H1 (cell line): Measurements from ENCODE around the gene RFX3. TPM values are rescaled to one million over a fixed set of nuclear protein-coding genes. Genes with fewer than 3 reads are reported as not detected.

ENCODE experiments used
- CTCF ChIA-PET: fragments of 300-600 bp; sonication (Branson Sonifier 250); formaldehyde crosslinking; loops from one replicate; lab custom pipeline; 2021; ENCODE audit not compliant: partially characterized antibody; lab: Charles Lee
- POLR2A ChIA-PET: fragments of 300-600 bp; sonication (Branson Sonifier 250); formaldehyde crosslinking; loops from one replicate; lab custom pipeline; 2021; ENCODE audit warnings: inconsistent platforms; ENCODE audit not compliant: partially characterized antibody; lab: Charles Lee
- DNase-seq, 2 experiments: peaks; one replicate each; pipeline versions ENCODE4 v3.0.0 to v3.0.0-alpha.2; 2010 to 2022; ENCODE audit warnings: low spot score in 2 of 2, low read depth in 1 of 2, mixed read lengths in 1 of 2
- FAIRE-seq: peaks from 2 replicates; lab custom pipeline; 2011; peaks lifted over from hg19 to GRCh38; lab: Jason Lieb, UNC
- H2AFZ ChIP-seq: 2 replicates; pipeline ENCODE4 v1.8.1; 2012; ENCODE audit warnings: low read length, inconsistent platforms
- H2AK5ac ChIP-seq: 2 replicates; pipeline ENCODE4 v1.6.1; 2013; ENCODE audit warnings: low read depth, low read length
- H2BK120ac ChIP-seq: replicated peaks from 2 replicates; pipeline ENCODE3; 2013; ENCODE audit warnings: low read depth, low read length, inconsistent platforms
- H2BK12ac ChIP-seq: 2 replicates; pipeline ENCODE4 v1.6.1; 2013; ENCODE audit warnings: low read depth, low read length
- H2BK15ac ChIP-seq: 2 replicates; pipeline ENCODE4 v1.6.1; 2013; ENCODE audit warnings: low read length
- H2BK20ac ChIP-seq: 2 replicates; pipeline ENCODE4 v1.6.1; 2013; ENCODE audit warnings: low read length
- H2BK5ac ChIP-seq: 2 replicates; pipeline ENCODE4 v1.6.1; 2013; ENCODE audit warnings: low read depth, low read length
- H3K14ac ChIP-seq: 2 replicates; pipeline ENCODE4 v1.6.1; 2013; ENCODE audit warnings: inconsistent platforms; ENCODE audit not compliant: insufficient read length
- H3K18ac ChIP-seq: 2 replicates; pipeline ENCODE4 v1.6.1; 2013; ENCODE audit warnings: low read length; ENCODE audit errors: extremely low read depth
- H3K23ac ChIP-seq: 2 replicates; pipeline ENCODE4 v1.6.1; 2013; ENCODE audit warnings: inconsistent platforms; ENCODE audit not compliant: insufficient read length
- H3K23me2 ChIP-seq: 2 replicates; pipeline ENCODE4 v1.6.1; 2013; ENCODE audit warnings: low read depth, low read length
- H3K27ac ChIP-seq: 2 replicates; pipeline ENCODE4 v1.6.1; 2011; ENCODE audit warnings: low read depth, low read length, inconsistent platforms
- H3K27me3 ChIP-seq, 4 experiments: replicated peaks in 1 of 4; 1 replicate in 1 of 4; 2 replicates in 3 of 4; pipeline versions ENCODE4 v1.6.1 to v1.8.1; 2011 to 2013; ENCODE audit warnings: low read length in 3 of 4, mild to moderate bottlenecking in 3 of 4, inconsistent platforms in 2 of 4, mixed read lengths in 2 of 4, moderate library complexity in 1 of 4; ENCODE audit not compliant: control insufficient read depth in 3 of 4, insufficient read depth in 3 of 4; ENCODE audit errors: extremely low read depth in 1 of 4
- H3K36me3 ChIP-seq, 4 experiments: 2 replicates each; pipeline versions ENCODE4 v1.6.1 to v1.8.1; 2011 to 2013; ENCODE audit warnings: mild to moderate bottlenecking in 4 of 4, low read length in 3 of 4, moderate library complexity in 2 of 4, control low read depth in 1 of 4, inconsistent platforms in 1 of 4; ENCODE audit not compliant: insufficient read depth in 4 of 4, control insufficient read depth in 2 of 4
- H3K4ac ChIP-seq: replicated peaks from 2 replicates; pipeline ENCODE3; 2013; ENCODE audit warnings: low read length, low read depth, mixed read lengths, inconsistent platforms; ENCODE audit not compliant: insufficient read length
- H3K4me1 ChIP-seq, 4 experiments: replicated peaks in 1 of 4; 1 replicate in 1 of 4; 2 replicates in 3 of 4; pipeline versions ENCODE4 v1.6.1 to v1.8.1; 2011 to 2013; ENCODE audit warnings: low read length in 3 of 4, inconsistent platforms in 2 of 4, mixed read lengths in 1 of 4; ENCODE audit not compliant: insufficient read depth in 4 of 4, control insufficient read depth in 3 of 4
- H3K4me2 ChIP-seq, 2 experiments: 2 replicates each; pipeline versions ENCODE4 v1.6.1 to v1.8.1; 2011 to 2013; ENCODE audit warnings: low read depth in 2 of 2, low read length in 2 of 2, control low read depth in 1 of 2, inconsistent platforms in 1 of 2, mild to moderate bottlenecking in 1 of 2; ENCODE audit not compliant: insufficient read depth in 1 of 2
- H3K4me3 ChIP-seq, 4 experiments: fragments of 200-600, 300-600 bp in 1 of 4; sonication (generic), shearing (Covaris generic), sonication (Bioruptor Twin) in 1 of 4; 2 replicates each; pipeline versions ENCODE4 v1.5.1 to v1.8.1; 2011 to 2016; ENCODE audit warnings: low read length in 4 of 4, low read depth in 3 of 4, control low read depth in 2 of 4, inconsistent platforms in 2 of 4, mild to moderate bottlenecking in 2 of 4, mixed read lengths in 1 of 4, moderate library complexity in 1 of 4; ENCODE audit not compliant: insufficient read depth in 2 of 4; ENCODE audit errors: extremely low read depth in 1 of 4
- H3K56ac ChIP-seq: replicated peaks from 2 replicates; pipeline ENCODE3; 2013; ENCODE audit warnings: low read depth, mild to moderate bottlenecking, mixed read lengths, low read length, inconsistent platforms; ENCODE audit not compliant: insufficient read length
- H3K79me1 ChIP-seq: 2 replicates; pipeline ENCODE4 v1.6.1; 2013; ENCODE audit warnings: low read depth, low read length, control low read depth
- H3K79me2 ChIP-seq, 2 experiments: 2 replicates each; pipeline versions ENCODE4 v1.6.1 to v1.8.1; 2012 to 2013; ENCODE audit warnings: low read length in 2 of 2, mild to moderate bottlenecking in 2 of 2, inconsistent platforms in 1 of 2; ENCODE audit not compliant: insufficient read depth in 2 of 2, control insufficient read depth in 1 of 2
- H3K9ac ChIP-seq, 4 experiments: replicated peaks in 1 of 4; 1 replicate in 1 of 4; 2 replicates in 3 of 4; pipeline versions ENCODE4 v1.6.1 to v1.8.1; 2011 to 2013; ENCODE audit warnings: low read depth in 3 of 4, low read length in 3 of 4, control low read depth in 2 of 4, mild to moderate bottlenecking in 2 of 4, moderate library complexity in 2 of 4, inconsistent platforms in 1 of 4; ENCODE audit errors: extremely low read depth in 1 of 4
- H3K9me3 ChIP-seq, 2 experiments: 2 replicates each; pipeline versions ENCODE4 v1.6.1 to v1.8.1; 2012 to 2013; ENCODE audit warnings: mild to moderate bottlenecking in 2 of 2, moderate library complexity in 2 of 2, control low read depth in 1 of 2, inconsistent platforms in 1 of 2, low read depth in 1 of 2, low read length in 1 of 2, mixed read lengths in 1 of 2; ENCODE audit not compliant: insufficient read depth in 2 of 2
- H4K20me1 ChIP-seq, 2 experiments: replicated peaks in 1 of 2; 2 replicates each; pipeline versions ENCODE3 to v1.8.1; 2011 to 2013; ENCODE audit warnings: inconsistent platforms in 2 of 2, low read length in 2 of 2, mild to moderate bottlenecking in 1 of 2; ENCODE audit not compliant: insufficient read depth in 2 of 2, control insufficient read depth in 1 of 2
- H4K5ac ChIP-seq: 2 replicates; pipeline ENCODE4 v1.6.1; 2013; ENCODE audit warnings: low read length, low read depth, mixed read lengths, inconsistent platforms; ENCODE audit not compliant: insufficient read length
- H4K8ac ChIP-seq: 2 replicates; pipeline ENCODE4 v1.8.0; 2013; ENCODE audit warnings: mild to moderate bottlenecking, moderate library complexity, low read length, inconsistent platforms; ENCODE audit not compliant: insufficient read depth; ENCODE audit errors: extremely low read depth
- H4K91ac ChIP-seq: replicated peaks from 2 replicates; pipeline ENCODE3; 2013; ENCODE audit warnings: low read length, mixed read lengths, inconsistent platforms; ENCODE audit not compliant: insufficient read length
- BACH1 ChIP-seq: IDR thresholded peaks from 2 replicates; pipeline ENCODE4 v1.6.1; 2012; ENCODE audit warnings: low read length, improper control_type of control experiment
- NANOG ChIP-seq: IDR thresholded peaks from 2 replicates; pipeline ENCODE4 v1.6.1; 2011; ENCODE audit warnings: low read length, low read depth, mild to moderate bottlenecking, inconsistent platforms; ENCODE audit not compliant: insufficient read depth, poor library complexity, severe bottlenecking
- SUZ12 ChIP-seq: fragments of 200-600 bp; sonication (generic); IDR thresholded peaks from 2 replicates; pipeline ENCODE4 v1.6.1; 2012; ENCODE audit warnings: mild to moderate bottlenecking, inconsistent platforms, low read length, moderate library complexity, mixed read lengths
- WGBS, 2 experiments: shearing (Covaris generic) in 1 of 2; methylation state at CpG; one replicate each; pipeline versions ENCODE4 v1.1.6 to v1.1.7; 2013 to 2015; ENCODE audit warnings: low lambda C conversion rate in 2 of 2, mixed read lengths in 2 of 2, inconsistent platforms in 1 of 2, low coverage in 1 of 2, missing lambda C conversion rate in 1 of 2; ENCODE audit not compliant: insufficient replicate concordance in 2 of 2, insufficient coverage in 1 of 2, insufficient read length in 1 of 2; ENCODE audit errors: extremely low coverage in 1 of 2, missing lambda C conversion rate in 1 of 2; 5-methylcytosine and 5-hydroxymethylcytosine counted together
- polyA plus RNA-seq, 7 experiments: library from polyadenylated mRNA; depleted of rRNA in 3 of 7; stranded (reverse) in 5 of 7; unstranded in 2 of 7; fragments of >200 nt in 5 of 7; fragments of 200-250 nt in 2 of 7; gene quantifications; 1 replicate in 5 of 7; 2 replicates in 1 of 7; 4 replicates in 1 of 7; pipeline versions ENCODE4 v1.2.1 to v1.2.3, GENCODE V29; 2011 to 2013; ENCODE audit warnings: missing spikeins in 2 of 7, mixed read lengths in 2 of 7
- total RNA-seq: library from RNA; stranded (reverse); fragmentation: NEBNext Ultra II Directional; extraction: Animal tissue kit (Norgen Biotek cat#: 25700); gene quantifications from 2 replicates; pipeline ENCODE4 v1.2.1, GENCODE V29; 2021

The RFX3 gene
- total and polyA plus RNA-seq, 2 of the 8 experiments (the other 6 are each of a cell fraction or from before 2014, with no cell fraction given), result 4.9 to 22.6 TPM

- Histone ChIP-seq H3K4me2 (no peak overlapping the region), H2AFZ (no peak overlapping the region), H4K8ac (no peak overlapping the region), H4K91ac (no peak overlapping the region), H4K5ac (no peak overlapping the region), H2BK5ac (no peak overlapping the region), H2BK20ac (no peak overlapping the region), H3K79me2 (no peaks in the 10 kb centered on the region), H3K27ac (no peak overlapping the region), H3K4ac (no peak overlapping the region), H3K56ac (no peak overlapping the region), H3K9ac (no peak overlapping the region), H3K36me3 (no peaks in the 10 kb centered on the region), H2BK120ac (no peak overlapping the region), H3K27me3 (no peaks in the 10 kb centered on the region), H3K4me3 (no peak overlapping the region), H3K79me1 (no peaks in the 10 kb centered on the region), H4K20me1 (no peaks in the 10 kb centered on the region), H3K23ac (no peak overlapping the region), H3K9me3 (0 out of 4 replicates have a peak, but pooled peaks cover 0 to 2% of the 10 kb centered on the region in 2 experiments), H2AK5ac (no peak overlapping the region), H3K4me1 (no peaks in the 10 kb centered on the region), H3K23me2 (no peaks in the 10 kb centered on the region; the same call in 1 of the 2 replicates), H2BK15ac (no peak overlapping the region), H3K14ac (no peak overlapping the region), H3K18ac (no peak overlapping the region), H2BK12ac (no peak overlapping the region)
- FAIRE-seq (no peak), DNase-seq (no peak)
- CTCF ChIA-PET, result interaction anchor here (2.0 kb wide), 1 partner anchor 17 kb away, joined by 7 read pairs; no protein-coding TSS in a partner anchor
- 89% methylated on average over 3 of the region's 3 CpGs; no CpG with 5 or more reads in 1 of the 2 experiments for WGBS, 2 experiments
- TF ChIP-seq SUZ12, result no peak
- no peak for TF ChIP-seq NANOG
- no peak for TF ChIP-seq BACH1
- POLR2A ChIA-PET, result no interaction called here
These were observed 177.6 kb downstream of the RFX3 start for GRCh38 chr9:3348169-3348568.
